HTR-8/SVneo (cell line): ENCODE results near the gene ZNF428.
"Not testable (repeated sequence)": the region's sequence is repeated elsewhere in the genome, so short reads cannot be mapped to it uniquely, and the experiment has no call there.

Experiments used
- DNase-seq: peaks from one replicate; pipeline ENCODE4 v3.0.0; 2011; ENCODE audit warnings: low spot score, mixed read lengths; ENCODE audit not compliant: insufficient read length
- FAIRE-seq: peaks from 2 replicates; lab custom pipeline; 2011; peaks lifted over from hg19 to GRCh38; lab: Jason Lieb, UNC

The ZNF428 gene

DNA sequence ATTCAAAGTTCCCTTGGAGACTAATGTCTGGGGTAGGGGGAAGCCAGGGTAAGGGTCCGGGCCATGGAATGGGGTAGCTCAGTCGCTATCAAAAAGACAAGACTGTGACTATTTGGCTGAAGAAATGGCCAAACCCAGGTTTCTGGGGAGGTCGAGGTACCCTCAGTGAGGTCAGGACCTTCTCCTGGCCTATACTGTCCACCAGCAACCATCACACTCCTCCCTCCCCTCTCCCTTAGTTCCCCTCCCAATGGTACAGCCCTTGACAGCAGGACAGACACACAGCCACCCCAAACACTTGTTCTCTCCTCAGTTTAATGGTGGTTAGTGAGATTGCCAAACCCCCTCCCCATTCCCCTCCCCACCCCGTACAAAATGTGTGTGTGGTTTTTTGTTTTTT lies 2.6 kb upstream of the ZNF428 start:
- DNase-seq (no peak), FAIRE-seq (no peak)

DNA sequence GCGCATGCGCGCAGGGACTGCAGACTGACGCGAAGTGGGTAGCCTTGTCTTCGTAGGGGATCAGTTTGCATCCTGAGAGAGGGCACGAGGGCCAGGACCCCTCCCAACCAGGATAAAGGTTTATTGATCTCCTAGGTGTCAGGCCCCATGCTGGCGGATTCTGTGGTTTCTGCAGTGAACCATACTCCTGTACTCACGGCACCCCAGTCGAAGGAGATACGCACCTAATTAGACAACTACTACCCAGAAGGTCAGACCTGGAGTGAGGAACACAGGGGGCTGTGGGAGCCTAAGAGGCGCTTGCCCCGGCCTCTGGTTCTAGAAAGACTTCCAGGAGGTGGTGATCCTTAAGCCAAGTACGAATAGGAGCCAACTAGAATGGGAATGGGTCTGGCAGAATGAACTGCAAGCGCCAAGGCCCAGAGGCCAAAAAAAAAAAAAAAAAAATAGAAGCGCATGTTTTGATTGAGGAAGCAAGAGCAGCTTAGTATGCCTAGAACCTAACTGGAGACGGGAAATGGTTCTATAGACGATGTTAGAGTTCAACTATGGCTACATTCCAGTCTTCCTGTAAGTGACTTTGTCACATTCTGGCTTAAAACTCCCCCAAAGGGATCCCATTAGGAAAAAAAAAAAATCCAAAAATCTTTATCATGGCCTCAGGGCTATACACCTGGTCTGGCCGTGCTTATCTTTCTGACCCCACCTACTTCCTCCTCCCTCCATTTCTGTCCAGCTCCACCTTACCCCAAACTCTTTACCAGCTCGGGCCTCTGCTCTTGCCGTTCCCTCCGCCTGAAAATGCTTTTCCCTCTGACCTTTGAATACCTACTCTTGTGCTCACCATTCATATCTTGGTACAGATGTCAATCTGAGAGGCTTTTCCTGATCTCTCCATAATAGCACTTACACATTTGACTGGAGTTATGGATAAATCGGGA lies 902 bp upstream of the ZNF428 start:
- FAIRE-seq, result no peak

DNA sequence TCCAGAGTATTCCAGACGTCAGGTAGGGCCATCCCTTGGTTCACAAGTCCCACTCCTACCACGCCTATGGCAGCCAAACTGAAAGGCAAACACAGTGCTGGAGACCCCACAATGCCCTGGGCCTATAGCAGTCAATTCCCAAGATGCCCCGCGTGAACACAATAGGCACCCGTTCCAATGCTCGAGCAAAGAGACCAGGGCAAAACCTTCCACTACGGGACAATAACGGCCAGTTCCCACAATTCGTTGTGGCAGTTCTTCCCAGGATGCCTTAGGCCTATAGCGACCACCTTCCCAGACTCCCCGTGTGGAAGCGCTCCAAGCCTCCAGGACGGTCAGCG lies 538 bp downstream of the ZNF428 start:
- FAIRE-seq (peak; percentile 33), DNase-seq (peak; percentile 60)

More for the DNA sequence above, 902 bp upstream of the ZNF428 start:
- DNase-seq, result no peak

DNA sequence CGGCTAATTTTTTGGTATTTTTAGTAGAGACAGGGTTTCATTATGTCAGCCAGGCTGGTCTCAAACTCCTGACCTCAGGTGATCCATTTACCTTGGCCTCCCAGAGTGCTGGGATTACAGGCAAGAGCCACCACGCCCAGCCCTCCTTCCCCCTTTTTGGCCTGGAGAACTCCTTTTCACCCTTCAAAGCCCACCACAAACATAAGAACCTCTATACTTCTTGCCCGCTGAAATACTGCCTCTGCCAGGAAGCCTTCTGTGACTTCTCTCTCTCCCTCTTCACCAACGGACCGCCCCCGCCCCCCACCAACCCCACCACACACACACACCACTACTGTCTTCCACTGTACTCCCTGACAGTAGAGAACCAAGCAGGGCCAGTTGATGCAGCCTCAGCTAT lies 2.5 kb downstream of the ZNF428 start:
- DNase-seq (no peak), FAIRE-seq (no peak)

DNA sequence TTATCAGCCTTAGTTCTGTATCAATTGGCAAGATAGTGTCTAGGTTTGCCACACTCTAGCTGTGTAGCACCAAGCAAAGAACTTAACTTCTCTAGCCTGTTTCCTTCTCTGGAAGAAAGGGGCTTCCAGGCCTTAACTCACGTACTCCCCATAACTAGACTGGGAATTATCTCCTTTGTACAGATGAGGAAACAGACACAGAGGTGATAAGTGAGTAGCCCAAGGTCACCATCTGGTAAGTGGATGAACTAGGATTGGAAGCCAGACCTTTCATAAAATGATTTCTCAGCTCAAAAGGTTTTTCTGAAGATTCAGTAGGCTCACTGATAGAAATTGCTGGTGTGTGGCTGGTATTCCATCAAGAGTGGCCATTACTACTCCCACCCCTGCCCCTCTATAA lies 3.1 kb downstream of the ZNF428 start:
- FAIRE-seq, result no peak

DNA sequence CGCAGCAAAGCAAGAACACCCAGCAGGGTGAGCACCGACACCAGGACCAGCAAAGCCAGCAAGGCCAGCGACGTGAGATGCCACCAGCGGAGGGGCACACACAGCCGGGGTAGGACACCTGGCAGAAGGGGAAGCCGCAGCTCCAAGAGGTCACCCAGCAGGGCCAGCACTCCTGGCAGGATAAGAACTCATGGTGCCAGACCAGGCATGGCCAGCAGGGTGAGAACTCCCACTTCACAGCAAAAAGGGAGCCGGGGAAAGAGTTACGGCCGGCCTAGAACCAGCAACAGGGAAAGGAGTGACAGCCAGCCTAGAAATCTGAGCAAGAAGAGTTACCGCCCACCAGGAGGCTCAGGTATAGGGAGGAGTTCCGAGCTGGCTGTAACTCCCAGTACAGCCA lies 7.1 kb downstream of the ZNF428 start:
- DNase-seq (no peak), FAIRE-seq (no peak)

More for the DNA sequence above, 3.1 kb downstream of the ZNF428 start:
- DNase-seq, result no peak

DNA sequence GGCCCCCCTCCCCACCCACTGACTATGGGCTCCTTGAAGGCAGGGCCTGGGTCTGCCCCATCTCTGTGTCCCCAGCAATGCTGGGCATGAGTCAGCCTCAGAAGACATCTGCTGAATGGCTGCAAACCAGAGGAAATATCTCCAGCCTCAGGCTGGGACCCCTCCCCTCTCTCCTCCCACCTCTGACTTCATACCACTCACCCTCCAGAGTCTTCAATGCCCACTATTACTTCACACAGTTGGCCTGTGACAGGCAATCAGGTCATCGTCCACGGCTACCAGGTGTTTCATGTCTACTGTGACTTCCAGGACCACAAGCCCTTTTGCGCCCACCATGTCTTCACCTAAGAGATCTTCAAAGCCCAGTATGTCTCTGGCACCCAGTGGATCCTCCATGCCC lies 7.6 kb downstream of the ZNF428 start, which contains the start of gene SRRM5:
Gene SRRM5, plus strand, starts transcription at position 301 of the 400 bp plus-strand sequence. Its CDS starts 34 bp downstream, at position 335.
- no peak for FAIRE-seq
- no peak for DNase-seq

DNA sequence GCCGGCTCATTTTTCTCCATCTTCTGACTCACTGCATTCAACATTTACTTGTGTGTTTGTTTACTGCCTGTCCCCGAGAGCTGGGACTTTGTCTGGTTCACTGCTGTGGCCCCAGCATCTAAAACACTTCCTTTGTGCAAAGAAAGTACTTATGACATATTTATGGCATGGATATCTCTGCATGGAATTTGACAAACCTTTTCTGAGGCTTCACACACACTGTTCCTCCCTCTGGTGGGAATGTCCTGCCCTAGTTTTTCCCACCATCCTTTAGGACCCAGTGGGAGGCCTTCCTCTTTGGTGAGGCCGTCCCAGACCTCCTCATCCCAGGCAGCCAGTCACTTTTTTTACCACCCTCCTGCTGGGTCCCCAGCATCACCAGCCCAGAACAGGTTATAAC lies 8.9 kb downstream of the ZNF428 start:
- FAIRE-seq, result no peak

DNA sequence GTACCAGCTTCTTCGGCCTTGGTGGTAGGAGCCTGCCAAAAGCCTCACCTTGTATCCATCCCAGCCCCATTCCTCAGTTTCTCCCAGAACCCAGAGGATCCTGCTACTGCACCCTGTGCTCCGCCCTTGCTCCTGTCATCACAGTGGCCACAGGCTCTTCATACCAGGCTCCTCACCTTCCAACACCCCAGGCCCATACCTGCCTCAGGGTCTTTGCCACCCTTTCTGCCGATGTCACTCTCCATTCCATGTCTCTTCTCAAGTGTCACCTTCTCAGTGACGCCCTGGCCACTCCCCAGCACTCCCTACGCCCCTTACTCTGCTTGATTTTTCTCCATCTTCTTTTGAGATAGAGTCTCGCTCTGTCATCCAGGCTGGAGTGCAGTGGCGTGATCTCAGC lies 9.6 kb downstream of the ZNF428 start:
- FAIRE-seq (no peak), DNase-seq (no peak)

More for the DNA sequence above, 8.9 kb downstream of the ZNF428 start:
- DNase-seq, result no peak

DNA sequence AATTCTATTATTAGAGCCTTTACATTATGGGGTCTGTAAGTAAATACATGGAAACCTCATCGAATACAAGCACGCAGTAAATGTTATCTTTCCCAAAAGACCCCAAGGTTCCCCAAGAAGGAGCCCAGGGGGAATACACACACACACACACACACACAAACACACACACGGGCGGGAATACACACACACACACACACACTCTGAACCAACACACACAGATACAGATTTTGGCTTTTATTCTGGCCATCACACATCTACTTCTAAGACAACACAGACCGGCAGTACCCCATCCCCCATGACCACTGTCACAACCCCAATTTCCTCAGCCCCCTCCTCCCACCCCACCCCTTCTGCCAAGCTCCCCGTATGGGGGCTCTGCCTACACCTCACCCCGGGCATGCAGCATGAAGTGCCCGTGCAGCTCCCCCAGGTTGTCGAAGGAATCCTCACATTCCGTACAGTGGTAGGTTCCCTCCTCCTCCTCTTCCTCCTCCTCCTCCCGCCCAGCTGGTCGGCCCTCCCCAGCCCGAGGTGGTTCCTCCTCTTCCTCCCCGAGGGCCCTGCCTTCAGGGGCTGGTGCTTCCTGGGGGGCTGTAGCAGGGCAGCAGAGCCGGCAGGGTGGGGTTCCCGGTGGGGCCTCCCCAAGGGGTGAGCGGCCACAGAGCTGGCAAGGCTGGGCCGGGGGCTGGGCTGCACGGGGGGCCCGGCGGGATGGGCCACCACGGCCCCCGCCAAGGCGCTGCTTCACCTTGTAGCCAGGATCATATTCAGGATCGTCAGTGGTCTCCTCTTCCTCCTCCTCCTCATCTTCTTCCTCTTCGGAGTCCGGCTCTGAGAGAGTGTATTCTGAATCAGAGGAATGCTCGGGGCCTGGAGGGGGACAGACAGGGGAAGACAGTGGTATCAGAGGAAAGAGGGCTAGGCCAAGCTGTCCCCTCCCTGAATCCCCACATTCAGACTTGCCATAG lies 11.9 kb downstream of the ZNF428 start:
- no peak for DNase-seq
- no peak for FAIRE-seq

DNA sequence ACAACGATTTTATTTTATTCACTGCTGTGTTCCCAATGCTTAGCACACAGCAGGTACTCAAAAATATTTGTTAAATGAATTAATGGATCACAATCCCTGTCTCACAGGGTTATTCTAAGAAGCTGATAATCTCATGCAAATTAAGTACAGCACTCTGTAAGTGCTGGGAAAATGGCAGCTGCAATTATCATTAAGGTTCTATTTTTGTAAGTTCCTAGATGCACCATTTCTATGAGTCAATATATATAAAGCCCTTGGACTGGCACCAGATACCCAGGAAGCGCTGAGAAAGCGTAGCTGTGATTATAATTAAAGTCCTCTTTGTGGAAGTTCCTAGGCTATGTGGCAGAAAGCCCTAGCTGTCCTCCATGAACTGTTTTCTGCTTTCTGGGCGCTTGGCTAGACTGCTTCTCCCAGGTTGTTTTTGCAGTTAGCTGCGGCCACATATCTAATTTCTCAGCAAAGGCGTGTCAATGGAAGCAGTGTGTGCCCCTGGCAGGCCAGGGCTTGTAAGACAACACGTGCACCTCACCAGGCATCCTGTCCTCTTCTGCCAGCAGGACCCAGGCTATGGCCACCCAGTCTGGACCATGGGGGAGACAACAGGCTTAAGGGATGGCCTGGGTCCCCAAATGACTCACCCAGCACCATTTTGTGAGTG lies 12.7 kb downstream of the ZNF428 start:
- DNase-seq (no peak), FAIRE-seq (no peak)

DNA sequence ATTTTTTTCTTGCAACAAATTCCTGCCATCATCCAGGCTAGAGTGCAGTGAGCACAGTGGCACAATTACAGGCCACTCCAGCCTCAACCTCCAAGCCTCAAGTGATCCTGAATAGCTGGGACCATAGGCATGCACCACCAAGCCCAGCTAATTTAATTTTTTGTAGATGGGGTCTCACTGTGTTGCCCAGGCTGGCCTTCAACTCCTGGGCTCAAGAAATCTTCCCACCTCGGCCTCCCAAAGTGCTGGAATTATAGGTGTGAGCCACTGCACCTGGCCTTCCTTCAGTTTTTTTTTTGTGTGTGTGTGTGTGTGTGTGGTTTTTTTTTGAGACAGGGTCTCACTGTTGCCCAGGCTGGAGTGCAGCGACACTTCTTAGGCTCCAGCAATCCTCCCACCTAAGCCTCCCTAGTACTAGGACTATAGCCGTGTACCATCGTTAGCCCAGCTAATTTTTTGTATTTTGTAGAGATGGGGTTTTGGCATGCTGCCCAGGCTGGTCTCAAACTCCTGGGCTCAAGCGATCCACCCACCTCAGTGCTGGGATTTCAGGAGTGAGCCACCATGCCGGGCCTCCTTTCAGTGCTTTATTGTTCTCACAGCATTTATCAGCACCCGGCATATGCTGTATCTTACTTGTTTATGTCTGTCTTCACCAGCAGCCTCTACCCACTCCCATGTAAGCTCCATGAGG lies 13.4 kb downstream of the ZNF428 start:
- no peak for DNase-seq
- FAIRE-seq, result no peak

DNA sequence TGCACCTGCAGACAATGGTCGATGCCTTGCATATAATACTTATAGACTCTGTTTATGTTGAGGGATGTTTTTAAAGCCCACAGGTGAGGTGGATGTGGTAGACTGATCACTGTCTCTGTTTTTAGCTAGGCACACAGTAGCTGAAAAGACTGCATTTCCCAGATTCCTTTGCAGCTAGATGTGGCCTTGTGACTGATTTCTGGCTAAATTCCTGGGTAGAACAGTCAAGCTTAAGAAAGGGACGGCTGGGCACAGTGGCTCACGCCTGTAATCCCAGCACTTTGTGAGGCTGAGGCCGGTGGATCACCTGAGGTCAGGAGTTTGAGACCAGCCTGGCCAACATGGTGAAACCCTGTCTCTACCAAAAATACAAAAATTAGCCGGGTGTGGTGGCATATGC lies 19.1 kb downstream of the ZNF428 start:
- FAIRE-seq, result not testable (repeated sequence)

DNA sequence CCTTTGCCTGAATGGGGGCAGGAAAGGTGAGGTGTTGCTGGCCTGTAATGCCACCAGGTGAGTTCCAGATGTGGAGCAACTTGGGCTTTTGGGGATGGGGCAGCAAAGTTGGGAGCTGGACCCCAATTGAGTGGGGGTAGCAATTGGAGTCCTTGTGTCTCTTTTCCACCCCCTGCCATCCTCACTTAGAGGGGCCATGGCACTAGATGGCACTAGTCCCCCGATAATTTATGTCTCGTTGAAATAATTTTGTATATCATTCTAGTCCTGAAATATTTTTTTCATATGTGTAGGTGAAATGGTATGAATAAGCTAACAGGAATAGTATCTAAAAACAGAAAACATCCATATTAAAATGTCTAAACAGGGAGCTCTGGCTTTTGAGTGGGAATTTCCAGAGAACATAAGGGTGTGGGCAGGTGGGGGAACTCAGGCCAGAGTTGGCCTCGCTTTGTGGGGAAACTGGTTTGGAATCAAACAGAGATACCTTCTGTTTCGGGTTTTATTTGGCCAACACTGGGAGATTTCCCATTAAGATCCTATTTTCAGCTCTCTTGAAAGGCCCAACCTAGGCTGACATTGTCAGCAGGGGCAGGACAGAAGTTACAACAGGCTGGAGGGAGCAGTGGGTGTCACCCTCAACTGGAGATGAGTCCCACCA lies 19.7 kb downstream of the ZNF428 start:
- FAIRE-seq, result no peak
- DNase-seq, result no peak

More for the DNA sequence above, 19.1 kb downstream of the ZNF428 start:
- not testable (repeated sequence) for DNase-seq

DNA sequence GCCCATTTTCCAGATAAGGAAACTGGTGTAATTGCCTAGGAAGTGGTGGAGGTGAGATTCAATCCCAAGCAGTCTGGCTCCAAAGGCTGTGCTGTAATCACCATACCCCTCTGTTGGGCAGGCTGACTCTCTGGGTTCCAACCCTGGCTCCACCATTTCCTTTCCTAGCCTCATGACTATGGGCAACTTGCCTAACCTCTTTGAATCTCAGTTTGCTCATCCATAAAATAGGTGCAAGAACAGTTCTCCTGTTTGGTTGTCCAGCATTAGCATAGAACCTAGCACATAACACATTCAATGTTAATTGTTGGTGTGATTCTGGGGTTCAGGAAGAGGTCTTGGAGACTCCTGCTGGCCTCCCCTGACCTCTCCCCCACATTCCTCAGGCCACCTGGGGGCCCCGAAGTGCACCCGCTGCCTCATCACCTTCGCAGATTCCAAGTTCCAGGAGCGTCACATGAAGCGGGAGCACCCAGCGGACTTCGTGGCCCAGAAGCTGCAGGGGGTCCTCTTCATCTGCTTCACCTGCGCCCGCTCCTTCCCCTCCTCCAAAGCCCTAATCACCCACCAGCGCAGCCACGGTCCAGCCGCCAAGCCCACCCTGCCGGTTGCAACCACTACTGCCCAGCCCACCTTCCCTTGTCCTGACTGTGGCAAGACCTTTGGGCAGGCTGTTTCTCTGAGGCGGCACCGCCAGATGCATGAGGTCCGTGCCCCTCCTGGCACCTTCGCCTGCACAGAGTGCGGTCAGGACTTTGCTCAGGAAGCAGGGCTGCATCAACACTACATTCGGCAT lies 20.8 kb downstream of the ZNF428 start:
- DNase-seq, result no peak
- no peak for FAIRE-seq

DNA sequence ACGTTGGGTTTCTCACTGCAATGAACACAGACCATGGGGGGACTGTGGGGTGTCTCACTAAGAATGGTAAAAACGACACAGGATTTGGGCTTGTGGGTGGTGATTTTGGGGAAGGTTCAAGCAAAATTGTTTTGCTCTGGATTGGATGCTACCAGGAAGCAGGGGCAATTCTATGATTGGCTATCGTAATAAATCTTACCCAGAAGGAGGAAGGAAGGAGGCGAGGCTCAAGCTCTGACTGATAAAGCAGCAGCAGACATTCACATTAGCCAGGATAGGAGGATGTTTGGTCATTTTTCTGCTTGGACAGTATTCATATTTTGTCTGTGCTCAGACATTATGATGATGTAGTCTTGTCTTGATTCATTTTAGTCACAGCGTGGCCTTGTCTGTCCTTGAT lies 21.6 kb downstream of the ZNF428 start:
- FAIRE-seq (no peak), DNase-seq (no peak)

DNA sequence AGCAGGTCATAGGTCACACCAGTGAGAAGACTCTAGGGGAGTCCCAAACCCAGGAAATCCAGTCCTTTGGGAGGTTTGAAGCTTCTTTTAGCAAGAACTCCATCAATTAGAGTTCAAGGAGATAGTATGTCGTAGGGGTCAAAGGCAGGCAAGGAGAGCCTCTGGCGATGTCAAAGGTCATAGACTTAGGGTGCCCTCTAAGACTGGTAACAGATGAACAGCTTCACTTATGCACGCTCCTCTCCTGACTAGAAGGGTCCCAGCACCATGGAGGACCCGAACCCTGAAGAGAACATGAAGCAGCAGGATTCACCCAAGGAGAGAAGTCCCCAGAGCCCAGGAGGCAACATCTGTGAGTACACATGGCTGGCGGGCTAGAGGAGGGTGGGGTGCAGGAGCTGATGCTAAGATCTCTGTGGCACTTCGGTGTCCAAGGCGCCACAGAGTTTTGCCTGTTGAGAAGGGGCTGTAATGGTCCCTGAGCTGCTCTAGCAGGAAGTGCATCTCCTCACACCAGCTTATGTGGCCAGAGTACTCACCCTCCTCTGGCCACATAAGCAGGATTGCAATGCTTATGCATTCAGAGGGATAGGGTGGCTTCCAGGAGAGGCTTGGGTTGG lies 22.5 kb downstream of the ZNF428 start:
- FAIRE-seq (no peak), DNase-seq (no peak)
